ENCODE measurements around the gene MMP3.
A peak's percentile ranks its signal among the peaks of the same experiment; 100 is the strongest.

Gene MMP3

GRCh38 chr11:102806296-102806695 lies 37.1 kb downstream of the MMP3 start:
- no peaks in the 10 kb centered on the region for H3K27me3 ChIP-seq (replicated peaks)
- H3K4me3 ChIP-seq (ENCODE audit: low read depth, low read length): no peak overlapping the region
- in situ Hi-C loops (cut with HindIII; ENCODE audit: low pct_ligation_motif_present, low sequenced_read_pairs): no loop called here
- TF ChIP-seq CTCF (IDR thresholded peaks at IDR 0.05; ENCODE audit: low read depth, low read length, missing control alignments): no peak
- no peaks in the 10 kb centered on the region for H3K36me3 ChIP-seq (replicated peaks)
- DNase-seq: peak; percentile 41
- H3K27ac ChIP-seq: no peak overlapping the region

- in situ Hi-C loops (cut with HindIII; ENCODE audit: low pct_ligation_motif_present, low sequenced_read_pairs): no loop called here
- Histone ChIP-seq H3K36me3 (replicated peaks) (no peaks in the 10 kb centered on the region), H3K4me3 (ENCODE audit: low read depth, low read length) (no peak overlapping the region), H3K27me3 (replicated peaks) (no peaks in the 10 kb centered on the region), H3K27ac (peak overlapping the region; percentile 59)
- DNase-seq: peak; percentile 88
- TF ChIP-seq CTCF (IDR thresholded peaks at IDR 0.05; ENCODE audit: low read depth, low read length, missing control alignments): no peak
Measured at GRCh38 chr11:102802341-102802740, 41.1 kb downstream of the MMP3 start.

- Histone ChIP-seq H3K4me3 (ENCODE audit: low read depth, low read length) (no peak overlapping the region), H3K27me3 (replicated peaks) (no peaks in the 10 kb centered on the region), H3K36me3 (replicated peaks) (no peaks in the 10 kb centered on the region), H3K27ac (peak overlapping the region; percentile 74)
- in situ Hi-C loops (cut with HindIII; ENCODE audit: low pct_ligation_motif_present, low sequenced_read_pairs): no loop called here
- no peak for TF ChIP-seq CTCF (IDR thresholded peaks at IDR 0.05; ENCODE audit: low read depth, low read length, missing control alignments)
- no peak for DNase-seq
Measured at GRCh38 chr11:102800767-102801166, 42.6 kb downstream of the MMP3 start.

- H3K36me3 ChIP-seq (replicated peaks): no peaks in the 10 kb centered on the region
- peak overlapping the region; percentile 74 for H3K27ac ChIP-seq
- no peak for TF ChIP-seq CTCF (IDR thresholded peaks at IDR 0.05; ENCODE audit: low read depth, low read length, missing control alignments)
- no peak overlapping the region for H3K4me3 ChIP-seq (ENCODE audit: low read depth, low read length)
- no peaks in the 10 kb centered on the region for H3K27me3 ChIP-seq (replicated peaks)
- in situ Hi-C loops (cut with HindIII; ENCODE audit: low pct_ligation_motif_present, low sequenced_read_pairs): no loop called here
- peak; percentile 38 for DNase-seq
Measured at GRCh38 chr11:102799681-102800340, 43.6 kb downstream of the MMP3 start.

GRCh38 chr11:102798012-102798746 lies 45.2 kb downstream of the MMP3 start, which contains the start of gene MMP1:
TSS of gene MMP1 (minus strand) at chr11:102798160. CDS start at chr11:102798092, 68 bp downstream.
- H3K4me3 ChIP-seq (ENCODE audit: low read depth, low read length): peak within 1 kb of the TSS; percentile 9
- DNase-seq: peak; percentile 40

More at GRCh38 chr11:102798012-102798746, 45.2 kb downstream of the MMP3 start, which contains the start of gene MMP1:
- Histone ChIP-seq H3K27ac (peak within 1 kb of the TSS; percentile 22), H3K27me3 (replicated peaks) (no peaks in the 10 kb centered on the region), H3K36me3 (replicated peaks) (no peaks in the 10 kb centered on the region)
- in situ Hi-C loops (cut with HindIII; ENCODE audit: low pct_ligation_motif_present, low sequenced_read_pairs): no loop called here
- TF ChIP-seq CTCF (IDR thresholded peaks at IDR 0.05; ENCODE audit: low read depth, low read length, missing control alignments): no peak

Measured in brain microvascular endothelial cell (primary cell).